Ovary (tissue), 3 donors: ENCODE data around the gene SLC7A9.

Experiments used
- EP300 ChIP-seq: sonication (generic); formaldehyde crosslinking; IDR thresholded peaks from one replicate; pipeline ENCODE4 v1.6.1; 2017; ENCODE audit warnings: antibody characterized with exemption
- TF ChIP-seq, protein P1 (sequence below), 3 donors: fragments of 450-650 bp in 2 of 3; fragments of 200-600 bp in 1 of 3; IDR thresholded peaks; one replicate each; pipeline versions ENCODE4 v1.5.1 to v1.8.0; 2016 to 2022; ENCODE audit warnings: antibody characterized with exemption in 3 of 3, mild to moderate bottlenecking in 1 of 3
- donor health status: DM: no; HTN: no; CAD: no.

- TF ChIP-seq, protein P1, sequence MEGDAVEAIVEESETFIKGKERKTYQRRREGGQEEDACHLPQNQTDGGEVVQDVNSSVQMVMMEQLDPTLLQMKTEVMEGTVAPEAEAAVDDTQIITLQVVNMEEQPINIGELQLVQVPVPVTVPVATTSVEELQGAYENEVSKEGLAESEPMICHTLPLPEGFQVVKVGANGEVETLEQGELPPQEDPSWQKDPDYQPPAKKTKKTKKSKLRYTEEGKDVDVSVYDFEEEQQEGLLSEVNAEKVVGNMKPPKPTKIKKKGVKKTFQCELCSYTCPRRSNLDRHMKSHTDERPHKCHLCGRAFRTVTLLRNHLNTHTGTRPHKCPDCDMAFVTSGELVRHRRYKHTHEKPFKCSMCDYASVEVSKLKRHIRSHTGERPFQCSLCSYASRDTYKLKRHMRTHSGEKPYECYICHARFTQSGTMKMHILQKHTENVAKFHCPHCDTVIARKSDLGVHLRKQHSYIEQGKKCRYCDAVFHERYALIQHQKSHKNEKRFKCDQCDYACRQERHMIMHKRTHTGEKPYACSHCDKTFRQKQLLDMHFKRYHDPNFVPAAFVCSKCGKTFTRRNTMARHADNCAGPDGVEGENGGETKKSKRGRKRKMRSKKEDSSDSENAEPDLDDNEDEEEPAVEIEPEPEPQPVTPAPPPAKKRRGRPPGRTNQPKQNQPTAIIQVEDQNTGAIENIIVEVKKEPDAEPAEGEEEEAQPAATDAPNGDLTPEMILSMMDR (IDR thresholded peaks at IDR 0.05): no peak
- TF ChIP-seq EP300: no peak
These were observed 41.4 kb downstream of the SLC7A9 start for GRCh38 chr19:32828139-32828538.
